Calu3 (cell line): ENCODE results near the gene CYS1. TPM values are rescaled to one million over a fixed set of nuclear protein-coding genes. Genes with fewer than 3 reads are reported as not detected.

Source experiments
- BruUV-seq: library from RNA; stranded (reverse); fragments of 400-500 nt; replicated peaks from 2 replicates; lab custom pipeline; 2021; lab: Mats Ljungman, UMichigan
- CTCF ChIA-PET: fragments of 300-600 bp; sonication (Branson Sonifier 250); formaldehyde crosslinking; loops from one replicate; lab custom pipeline; 2022; ENCODE audit warnings: antibody characterized with exemption; lab: Charles Lee
- DNase-seq: peaks from one replicate; pipeline ENCODE4 v3.0.0; 2022
- H3K27ac Mint-ChIP-seq: one replicate; pipeline ENCODE4 v1.8.0; 2022; ENCODE audit warnings: mixed read lengths; ENCODE audit not compliant: unreplicated experiment
- H3K27me3 Mint-ChIP-seq: one replicate; pipeline ENCODE4 v1.8.0; 2022; ENCODE audit warnings: mixed read lengths; ENCODE audit not compliant: unreplicated experiment
- H3K36me3 Mint-ChIP-seq: one replicate; pipeline ENCODE4 v1.8.0; 2022; ENCODE audit warnings: mild to moderate bottlenecking, moderate library complexity, mixed read lengths; ENCODE audit not compliant: insufficient read depth, unreplicated experiment
- H3K4me1 Mint-ChIP-seq: one replicate; pipeline ENCODE4 v1.8.0; 2022; ENCODE audit warnings: mild to moderate bottlenecking, low read depth, mixed read lengths; ENCODE audit not compliant: unreplicated experiment
- H3K4me3 Mint-ChIP-seq: one replicate; pipeline ENCODE4 v1.8.0; 2022; ENCODE audit warnings: mild to moderate bottlenecking, low read depth, moderate library complexity, mixed read lengths; ENCODE audit not compliant: unreplicated experiment
- H3K9me3 Mint-ChIP-seq: one replicate; pipeline ENCODE4 v1.8.0; 2022; ENCODE audit warnings: low read depth, mixed read lengths; ENCODE audit not compliant: unreplicated experiment
- intact Hi-C: fragments of 100-400 bp; cut with micrococcal nuclease; formaldehyde crosslinking; loops from one replicate; pipeline ENCODE4 v1.10.0; 2022; ENCODE audit not compliant: unreplicated experiment
- total RNA-seq: library from RNA; stranded (reverse); gene quantifications from 2 replicates; pipeline ENCODE4 v1.2.3, GENCODE V29; 2022
- TF ChIP-seq, protein P1 (sequence below): fragments of 200-600 bp; IDR thresholded peaks from one replicate; pipeline ENCODE4 v1.8.0; 2022; ENCODE audit warnings: antibody characterized with exemption; ENCODE audit not compliant: unreplicated experiment

The CYS1 gene
- total RNA-seq, 1 experiment from 2014 or later, result 4.8 TPM

DNA sequence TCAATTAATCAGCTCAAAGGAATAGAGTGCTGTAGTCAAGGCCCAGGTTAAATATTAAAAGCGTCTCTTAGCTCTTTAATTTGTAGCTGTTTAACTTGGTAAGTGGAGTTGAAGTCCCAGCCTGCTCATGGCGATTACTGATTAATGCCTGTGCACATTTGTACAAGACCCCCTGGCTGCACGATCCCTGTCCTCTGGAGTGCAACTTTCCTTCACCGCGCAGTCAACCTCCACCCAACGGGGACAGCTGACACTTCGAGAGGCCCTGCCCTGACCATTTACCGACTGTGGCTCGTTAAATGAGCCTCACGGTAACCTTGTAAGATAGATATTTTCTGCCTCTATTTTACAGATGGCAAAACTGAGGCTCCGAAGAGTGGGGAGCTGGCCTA lies 5.5 kb upstream of the CYS1 start:
- DNase-seq, result no peak
- Mint-ChIP-seq H3K27ac (no peak overlapping the region), H3K4me3 (peak overlapping the region; percentile 13), H3K4me1 (peaks cover 61% of the 10 kb centered on the region), H3K36me3 (no peaks in the 10 kb centered on the region), H3K9me3 (no peaks in the 10 kb centered on the region), H3K27me3 (peaks cover 44% of the 10 kb centered on the region)
- intact Hi-C loops, result no loop called here
- no TSS peak for BruUV-seq
- TF ChIP-seq, protein P1, sequence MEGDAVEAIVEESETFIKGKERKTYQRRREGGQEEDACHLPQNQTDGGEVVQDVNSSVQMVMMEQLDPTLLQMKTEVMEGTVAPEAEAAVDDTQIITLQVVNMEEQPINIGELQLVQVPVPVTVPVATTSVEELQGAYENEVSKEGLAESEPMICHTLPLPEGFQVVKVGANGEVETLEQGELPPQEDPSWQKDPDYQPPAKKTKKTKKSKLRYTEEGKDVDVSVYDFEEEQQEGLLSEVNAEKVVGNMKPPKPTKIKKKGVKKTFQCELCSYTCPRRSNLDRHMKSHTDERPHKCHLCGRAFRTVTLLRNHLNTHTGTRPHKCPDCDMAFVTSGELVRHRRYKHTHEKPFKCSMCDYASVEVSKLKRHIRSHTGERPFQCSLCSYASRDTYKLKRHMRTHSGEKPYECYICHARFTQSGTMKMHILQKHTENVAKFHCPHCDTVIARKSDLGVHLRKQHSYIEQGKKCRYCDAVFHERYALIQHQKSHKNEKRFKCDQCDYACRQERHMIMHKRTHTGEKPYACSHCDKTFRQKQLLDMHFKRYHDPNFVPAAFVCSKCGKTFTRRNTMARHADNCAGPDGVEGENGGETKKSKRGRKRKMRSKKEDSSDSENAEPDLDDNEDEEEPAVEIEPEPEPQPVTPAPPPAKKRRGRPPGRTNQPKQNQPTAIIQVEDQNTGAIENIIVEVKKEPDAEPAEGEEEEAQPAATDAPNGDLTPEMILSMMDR, result no peak
- CTCF ChIA-PET, result interaction anchor here (0.6 to 1.8 kb wide), 7 partner anchors 12 to 378 kb away, joined by 3 to 23 read pairs (median 5); no protein-coding TSS in a partner anchor

DNA sequence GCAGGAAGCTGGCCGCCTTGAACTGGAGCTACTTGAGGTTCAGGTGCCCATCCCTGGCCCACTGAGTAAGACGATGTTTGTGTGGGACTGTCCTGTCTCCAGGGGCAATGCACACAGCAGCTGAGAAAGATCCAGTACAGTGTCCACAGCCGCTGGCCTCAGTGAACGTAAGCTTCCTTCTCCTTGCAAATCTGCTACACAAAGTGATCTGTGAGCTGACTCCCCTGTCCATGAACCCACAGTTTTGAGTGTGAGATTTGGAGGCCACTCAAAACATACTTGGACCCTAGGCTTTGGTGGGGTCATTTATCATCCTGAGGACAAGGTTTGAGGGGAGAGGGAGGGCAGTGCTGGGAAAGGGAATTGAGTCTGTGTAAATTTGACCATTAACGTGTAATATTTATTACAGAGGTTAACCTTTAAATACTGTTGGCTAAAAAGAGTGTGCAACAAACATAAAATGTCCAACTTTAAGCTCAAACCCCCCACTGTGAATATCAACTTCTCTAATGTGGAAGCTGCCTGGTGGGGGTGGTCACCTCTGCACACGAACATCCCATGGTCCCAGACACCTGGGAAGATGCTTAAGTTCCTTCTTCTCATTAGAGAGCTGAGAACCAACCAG lies 4.9 kb upstream of the CYS1 start:
- H3K27ac Mint-ChIP-seq, result no peak overlapping the region
- no TSS peak for BruUV-seq
- no peak for DNase-seq
- H3K4me3 Mint-ChIP-seq, result no peak overlapping the region
- intact Hi-C loops, result no loop called here
- H3K4me1 Mint-ChIP-seq, result peaks cover 57% of the 10 kb centered on the region
- H3K36me3 Mint-ChIP-seq, result no peaks in the 10 kb centered on the region
- TF ChIP-seq, protein P1, result no peak
- CTCF ChIA-PET, result interaction anchor here (0.6 to 1.8 kb wide), 7 partner anchors 12 to 378 kb away, joined by 3 to 23 read pairs (median 5); no protein-coding TSS in a partner anchor
- no peaks in the 10 kb centered on the region for H3K9me3 Mint-ChIP-seq
- peaks cover 45% of the 10 kb centered on the region for H3K27me3 Mint-ChIP-seq

DNA sequence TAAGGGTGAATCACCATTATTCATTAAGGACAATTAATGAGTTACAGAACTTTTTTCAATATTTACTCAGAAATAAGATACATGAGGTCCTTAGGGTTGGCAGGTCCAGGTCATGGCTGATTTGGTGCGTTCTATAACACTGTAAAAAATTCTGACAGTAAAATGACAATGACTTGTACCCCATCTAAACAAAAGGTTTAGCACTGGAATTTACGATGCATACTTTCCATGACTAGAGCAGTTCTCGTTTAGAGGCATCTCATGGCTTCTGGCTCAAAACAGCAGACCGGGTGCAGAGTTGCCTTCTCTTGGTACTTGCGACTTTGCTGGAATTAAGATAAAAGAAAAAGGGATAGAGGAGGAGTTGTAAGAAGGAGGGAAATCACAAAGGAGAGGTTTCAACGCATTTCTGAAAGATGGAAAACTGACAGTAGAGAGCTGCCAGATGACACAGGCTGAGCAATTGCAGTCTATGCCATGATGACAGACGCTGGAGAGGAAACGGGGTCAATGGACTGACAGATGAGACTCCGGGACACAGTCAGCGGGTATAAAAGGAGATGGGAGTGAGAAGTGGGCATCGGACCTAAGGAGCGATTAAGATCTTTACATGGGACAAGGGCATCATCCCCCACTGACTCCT lies 4.1 kb upstream of the CYS1 start:
- Mint-ChIP-seq H3K4me3 (no peak overlapping the region), H3K9me3 (no peaks in the 10 kb centered on the region), H3K27me3 (peaks cover 45% of the 10 kb centered on the region), H3K36me3 (no peaks in the 10 kb centered on the region), H3K4me1 (peaks cover 49% of the 10 kb centered on the region), H3K27ac (no peak overlapping the region)
- no peak for DNase-seq
- no TSS peak for BruUV-seq
- TF ChIP-seq, protein P1, result no peak
- CTCF ChIA-PET, result interaction anchor here (1.4 to 1.8 kb wide), 2 partner anchors 13 to 27 kb away, joined by 5 to 23 read pairs; no protein-coding TSS in a partner anchor
- intact Hi-C loops, result no loop called here

DNA sequence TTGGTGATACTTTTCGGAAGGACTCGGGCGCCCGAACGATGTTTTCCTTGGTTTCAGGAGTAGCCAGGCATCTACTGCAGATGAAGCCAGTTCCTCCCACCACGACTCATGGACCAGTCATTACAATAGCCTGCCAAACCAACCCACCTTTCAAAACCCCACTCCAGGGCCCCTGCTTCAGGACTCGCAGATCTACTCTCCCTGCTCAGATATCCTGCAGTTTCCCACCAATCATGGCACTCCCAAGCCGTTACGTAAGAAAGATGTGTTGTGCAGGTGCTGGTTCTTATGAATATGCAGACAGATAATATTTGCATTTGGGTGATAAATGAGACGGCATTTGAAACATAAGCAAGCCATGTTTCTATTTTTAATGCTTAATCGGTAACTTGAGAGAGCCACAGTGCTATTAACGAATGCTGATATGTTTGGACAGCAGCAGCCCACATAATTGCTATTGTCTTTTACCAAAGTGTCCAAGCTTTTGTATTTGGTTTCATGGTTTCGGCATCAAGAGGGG lies 3.5 kb upstream of the CYS1 start:
- H3K27ac Mint-ChIP-seq, result no peak overlapping the region
- H3K27me3 Mint-ChIP-seq, result peaks cover 51% of the 10 kb centered on the region
- H3K4me1 Mint-ChIP-seq, result peaks cover 51% of the 10 kb centered on the region
- no TSS peak for BruUV-seq
- TF ChIP-seq, protein P1, result no peak
- intact Hi-C loops, result no loop called here
- no peak overlapping the region for H3K4me3 Mint-ChIP-seq
- H3K9me3 Mint-ChIP-seq, result no peaks in the 10 kb centered on the region
- CTCF ChIA-PET, result no interaction called here
- H3K36me3 Mint-ChIP-seq, result peaks cover 4% of the 10 kb centered on the region
- DNase-seq, result no peak
